Fibroblast of lung (primary cell): ENCODE results near the gene FRMD4A. TPM values are rescaled to one million over a fixed set of nuclear protein-coding genes. Genes with fewer than 3 reads are reported as not detected.

Experiments used
- DNase-seq, 2 donors: peaks; one replicate each; pipeline versions ENCODE4 v3.0.0 to v3.0.0-alpha.2; 2010; ENCODE audit warnings: low read depth in 2 of 2
- H2AFZ ChIP-seq: 2 replicates; pipeline ENCODE4 v1.5.1; 2012; ENCODE audit warnings: low read length, control low read depth, inconsistent platforms
- H3K27ac ChIP-seq: 2 replicates; pipeline ENCODE4 v1.5.1; 2011; ENCODE audit warnings: low read length, control low read depth; ENCODE audit not compliant: insufficient read depth
- H3K27me3 ChIP-seq: 2 replicates; pipeline ENCODE4 v1.5.1; 2011; ENCODE audit warnings: mild to moderate bottlenecking, low read length; ENCODE audit not compliant: control insufficient read depth, insufficient read depth
- H3K36me3 ChIP-seq: 2 replicates; pipeline ENCODE4 v1.5.1; 2011; ENCODE audit warnings: low read length; ENCODE audit not compliant: control insufficient read depth, insufficient read depth
- H3K4me1 ChIP-seq: 2 replicates; pipeline ENCODE4 v1.5.1; 2011; ENCODE audit warnings: low read length; ENCODE audit not compliant: control insufficient read depth, insufficient read depth; ENCODE audit errors: extremely low read depth
- H3K4me2 ChIP-seq: 2 replicates; pipeline ENCODE4 v1.5.1; 2011; ENCODE audit warnings: low read length, control low read depth; ENCODE audit not compliant: insufficient read depth; ENCODE audit errors: extremely low read depth
- H3K4me3 ChIP-seq, 4 experiments: fragments of 200-600 bp in 1 of 4; sonication (generic) in 1 of 4; replicated peaks in 1 of 4; 2 replicates each; pipeline ENCODE4 v1.5.1; 2011 to 2016; ENCODE audit warnings: low read length in 4 of 4, low read depth in 3 of 4, mild to moderate bottlenecking in 3 of 4, control low read depth in 2 of 4, inconsistent platforms in 1 of 4, mixed read lengths in 1 of 4; ENCODE audit not compliant: insufficient read depth in 1 of 4; ENCODE audit errors: control extremely low read depth in 1 of 4
- H3K79me2 ChIP-seq: 2 replicates; pipeline ENCODE4 v1.5.1; 2012; ENCODE audit warnings: mild to moderate bottlenecking, low read length, inconsistent platforms; ENCODE audit not compliant: control insufficient read depth, insufficient read depth
- H3K9ac ChIP-seq: 2 replicates; pipeline ENCODE4 v1.5.1; 2011; ENCODE audit warnings: mild to moderate bottlenecking, low read length, control low read depth; ENCODE audit not compliant: insufficient read depth
- H3K9me3 ChIP-seq: 2 replicates; pipeline ENCODE4 v1.5.1; 2012; ENCODE audit warnings: low read depth, low read length; ENCODE audit not compliant: control insufficient read depth, insufficient read depth
- H4K20me1 ChIP-seq: 2 replicates; pipeline ENCODE4 v1.5.1; 2011; ENCODE audit warnings: low read length; ENCODE audit not compliant: control insufficient read depth, insufficient read depth; ENCODE audit errors: extremely low read depth
- CTCF ChIP-seq, 2 donors: IDR thresholded peaks in 1 of 2; conservative IDR thresholded peaks in 1 of 2; 1 replicate in 1 of 2; 2 replicates in 1 of 2; pipeline ENCODE4 v1.5.1; 2011 to 2012; ENCODE audit warnings: low read length in 2 of 2, control low read depth in 1 of 2, inconsistent platforms in 1 of 2, low read depth in 1 of 2, mild to moderate bottlenecking in 1 of 2
- EZH2 ChIP-seq: IDR thresholded peaks from 2 replicates; pipeline ENCODE4 v1.5.1; 2012; ENCODE audit warnings: low read length, control low read depth, mild to moderate bottlenecking; ENCODE audit errors: missing control alignments
- polyA plus RNA-seq, 2 donors: library from polyadenylated mRNA; depleted of rRNA in 1 of 2; stranded (reverse) in 1 of 2; unstranded in 1 of 2; fragments of >200 nt; gene quantifications; 2 replicates each; pipeline ENCODE4 v1.2.1, GENCODE V29; 2011 to 2012; ENCODE audit warnings: missing spikeins in 1 of 2
- total RNA-seq: library from RNA; depleted of rRNA; stranded (reverse); fragments of >200 nt; gene quantifications from 2 replicates; pipeline ENCODE4 v1.2.1, GENCODE V29; 2014

FRMD4A gene
- total and polyA plus RNA-seq, 2 donors (not counting 1 experiment from before 2014, with no cell fraction given), result 26.9 to 63.6 TPM

GRCh38 chr10:13928451-13928850 lies 402.3 kb downstream of the FRMD4A start:
- no peak for DNase-seq
- Histone ChIP-seq H3K27me3 (no peaks in the 10 kb centered on the region), H2AFZ (no peak overlapping the region)

GRCh38 chr10:13925971-13926780 lies 404.5 kb downstream of the FRMD4A start:
- H3K4me1 ChIP-seq, result peaks cover 12% of the 10 kb centered on the region
- H2AFZ ChIP-seq, result no peak overlapping the region
- no peaks in the 10 kb centered on the region for H4K20me1 ChIP-seq
- TF ChIP-seq EZH2 (no peak), CTCF (conservative IDR thresholded peaks at IDR 0.05 in 1 of 2, IDR thresholded peaks at IDR 0.05 in 1 of 2; ENCODE audit: low read depth in 1 of 2, low read length in 2 of 2) (no peak)
- no peaks in the 10 kb centered on the region for H3K36me3 ChIP-seq
- DNase-seq, result peak in 1 of 2 donors; percentile 67
- H3K27ac ChIP-seq, result no peak overlapping the region
- no peak overlapping the region for H3K4me3 ChIP-seq
- no peaks in the 10 kb centered on the region for H3K9me3 ChIP-seq
- H3K79me2 ChIP-seq, result no peaks in the 10 kb centered on the region
- no peak overlapping the region for H3K9ac ChIP-seq
- H3K4me2 ChIP-seq, result no peak overlapping the region
- no peaks in the 10 kb centered on the region for H3K27me3 ChIP-seq

More at GRCh38 chr10:13928451-13928850, 402.3 kb downstream of the FRMD4A start:
- H3K27ac ChIP-seq, result no peak overlapping the region
- no peaks in the 10 kb centered on the region for H3K79me2 ChIP-seq
- H3K36me3 ChIP-seq, result no peaks in the 10 kb centered on the region
- H3K4me1 ChIP-seq, result peaks cover 5% of the 10 kb centered on the region
- no peak for TF ChIP-seq CTCF (conservative IDR thresholded peaks at IDR 0.05 in 1 of 2, IDR thresholded peaks at IDR 0.05 in 1 of 2; ENCODE audit: low read depth in 1 of 2, low read length in 2 of 2)
- TF ChIP-seq EZH2, result no peak
- no peaks in the 10 kb centered on the region for H3K9me3 ChIP-seq
- H3K4me2 ChIP-seq, result no peak overlapping the region
- no peak overlapping the region for H3K9ac ChIP-seq
- no peak overlapping the region for H3K4me3 ChIP-seq
- H4K20me1 ChIP-seq, result no peaks in the 10 kb centered on the region

- Histone ChIP-seq H4K20me1 (no peaks in the 10 kb centered on the region), H3K9ac (no peak overlapping the region), H3K79me2 (no peaks in the 10 kb centered on the region), H3K27ac (peak overlapping the region; percentile 66), H3K27me3 (no peaks in the 10 kb centered on the region), H3K4me3 (no peak overlapping the region), H3K4me1 (peaks cover 12% of the 10 kb centered on the region), H3K36me3 (no peaks in the 10 kb centered on the region), H3K4me2 (peak overlapping the region; percentile 19), H3K9me3 (no peaks in the 10 kb centered on the region), H2AFZ (peak overlapping the region; percentile 0)
- TF ChIP-seq CTCF (conservative IDR thresholded peaks at IDR 0.05 in 1 of 2, IDR thresholded peaks at IDR 0.05 in 1 of 2; ENCODE audit: low read depth in 1 of 2, low read length in 2 of 2), result no peak
- TF ChIP-seq EZH2, result no peak
- DNase-seq, result peak; percentile 95 to 97
Observed at GRCh38 chr10:13924040-13924725, 406.5 kb downstream of the FRMD4A start.
